ENCODE results near the gene OTUB2. TPM values are rescaled to one million over a fixed set of nuclear protein-coding genes. Genes with fewer than 3 reads are reported as not detected.
A peak's percentile ranks its signal among the peaks of the same experiment; 100 is the strongest.

OTUB2 gene
- total RNA-seq, 2 experiments from 2014 or later = 0.28 to 0.84 TPM

DNA sequence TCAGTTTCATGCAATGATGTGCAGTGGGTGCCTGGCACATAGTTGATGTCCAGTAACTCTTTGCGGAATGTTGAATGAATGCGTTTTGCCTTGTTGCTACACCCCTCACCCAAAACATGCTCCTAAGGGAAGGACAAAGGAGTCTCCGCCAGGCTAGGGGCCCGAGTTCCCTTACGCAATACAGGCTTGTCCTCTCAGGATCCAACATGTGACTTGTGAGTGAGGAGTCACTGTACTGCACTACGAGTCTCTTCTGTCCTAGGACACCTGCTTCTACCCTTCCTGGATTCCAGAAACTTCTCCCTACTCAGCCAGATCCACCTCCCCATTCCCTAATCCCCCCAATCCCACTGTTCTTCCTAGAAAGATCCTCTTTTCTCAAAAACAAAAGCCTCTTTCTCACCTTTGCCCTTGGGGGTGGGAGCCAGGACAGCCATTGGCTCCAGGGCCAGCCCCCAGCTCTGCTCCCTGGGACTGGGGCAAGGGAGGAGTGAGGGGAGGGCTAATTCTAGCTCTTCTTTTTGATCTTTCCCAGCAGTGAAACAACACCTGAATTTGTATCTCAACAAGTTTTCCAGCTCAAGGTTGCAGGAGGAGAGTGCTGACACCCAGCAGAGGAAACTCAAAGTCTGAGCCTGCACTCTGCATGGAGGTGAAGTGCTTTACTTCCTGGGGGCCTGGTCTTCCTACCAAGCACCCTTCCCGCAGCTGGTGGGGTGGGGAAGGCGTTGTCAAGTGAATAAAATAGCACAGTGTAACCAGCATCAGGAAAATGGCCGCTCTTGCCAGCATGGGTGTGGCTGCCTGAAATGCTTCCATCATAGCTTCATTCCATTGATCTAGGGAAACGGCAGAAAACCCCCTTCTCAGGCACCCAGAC lies 3.4 kb upstream of the OTUB2 start:
- ChIA-PET POLR2A (interaction anchor here (1.6 kb wide), 1 partner anchor 59 kb away, joined by 3 read pairs; no protein-coding TSS in a partner anchor), CTCF (ENCODE audit: unreplicated experiment) (no interaction called here)
- TF ChIP-seq, protein P1, sequence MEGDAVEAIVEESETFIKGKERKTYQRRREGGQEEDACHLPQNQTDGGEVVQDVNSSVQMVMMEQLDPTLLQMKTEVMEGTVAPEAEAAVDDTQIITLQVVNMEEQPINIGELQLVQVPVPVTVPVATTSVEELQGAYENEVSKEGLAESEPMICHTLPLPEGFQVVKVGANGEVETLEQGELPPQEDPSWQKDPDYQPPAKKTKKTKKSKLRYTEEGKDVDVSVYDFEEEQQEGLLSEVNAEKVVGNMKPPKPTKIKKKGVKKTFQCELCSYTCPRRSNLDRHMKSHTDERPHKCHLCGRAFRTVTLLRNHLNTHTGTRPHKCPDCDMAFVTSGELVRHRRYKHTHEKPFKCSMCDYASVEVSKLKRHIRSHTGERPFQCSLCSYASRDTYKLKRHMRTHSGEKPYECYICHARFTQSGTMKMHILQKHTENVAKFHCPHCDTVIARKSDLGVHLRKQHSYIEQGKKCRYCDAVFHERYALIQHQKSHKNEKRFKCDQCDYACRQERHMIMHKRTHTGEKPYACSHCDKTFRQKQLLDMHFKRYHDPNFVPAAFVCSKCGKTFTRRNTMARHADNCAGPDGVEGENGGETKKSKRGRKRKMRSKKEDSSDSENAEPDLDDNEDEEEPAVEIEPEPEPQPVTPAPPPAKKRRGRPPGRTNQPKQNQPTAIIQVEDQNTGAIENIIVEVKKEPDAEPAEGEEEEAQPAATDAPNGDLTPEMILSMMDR (conservative IDR thresholded peaks at IDR 0.05; ENCODE audit: low read length) = no peak
- TF ChIP-seq EZH2phosphoT487 (IDR thresholded peaks at IDR 0.05; ENCODE audit: borderline replicate concordance, low read depth, low read length) = no peak
- no peak overlapping the region for H3K4me2 ChIP-seq (ENCODE audit: low read length)
- DNase-seq (ENCODE audit: low spot score) = no peak
- H3K4me1 ChIP-seq (ENCODE audit: insufficient read depth, low read length, poor library complexity, severe bottlenecking) = peaks cover 10% of the 10 kb centered on the region
- intact Hi-C loops (cut with micrococcal nuclease; ENCODE audit: unreplicated experiment) = no loop called here
- no peaks in the 10 kb centered on the region for H3K36me3 ChIP-seq (ENCODE audit: insufficient read depth, low read length)
- peak overlapping the region; percentile 42; the same call in 1 of the 2 replicates for H2AFZ ChIP-seq (ENCODE audit: low read length)
- H3K9me2 ChIP-seq (ENCODE audit: insufficient read depth, low read length) = no peaks in the 10 kb centered on the region
- no peaks in the 10 kb centered on the region for H4K20me1 ChIP-seq (ENCODE audit: insufficient read depth, low read length)
- no peaks in the 10 kb centered on the region for H3K79me2 ChIP-seq (ENCODE audit: insufficient read depth, low read depth, low read length)
- H3K4me3 ChIP-seq (ENCODE audit: low read depth, low read length, poor library complexity, severe bottlenecking) = no peak overlapping the region
- H3K9me3 ChIP-seq (ENCODE audit: low read length) = no peaks in the 10 kb centered on the region
- no TSS peak for BruUV-seq (replicated peaks)
- H3K27ac ChIP-seq (ENCODE audit: low read depth, low read length, poor library complexity, severe bottlenecking) = no peak overlapping the region

DNA sequence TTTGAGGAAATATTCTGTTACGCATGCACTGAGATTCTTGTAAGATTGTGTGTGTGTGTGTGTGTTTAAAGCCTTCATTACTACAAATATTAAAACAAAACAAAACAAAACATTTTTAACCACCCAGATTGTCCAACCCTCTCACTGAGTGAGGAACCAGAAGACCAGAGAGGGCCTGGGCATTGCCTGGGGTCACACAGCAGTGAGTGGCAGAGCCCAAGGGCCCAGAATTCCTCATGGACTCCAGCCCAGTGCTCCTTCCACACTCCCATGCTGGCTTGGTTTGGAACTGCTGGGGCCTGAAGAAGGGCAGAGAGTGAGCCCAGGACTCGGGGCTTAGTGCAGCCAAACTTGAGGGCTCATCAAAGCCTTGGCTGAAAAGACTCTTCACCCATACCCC lies 1.6 kb upstream of the OTUB2 start:
- TF ChIP-seq, protein P1 (conservative IDR thresholded peaks at IDR 0.05; ENCODE audit: low read length) = no peak
- TF ChIP-seq EZH2phosphoT487 (IDR thresholded peaks at IDR 0.05; ENCODE audit: borderline replicate concordance, low read depth, low read length) = no peak
- intact Hi-C loops (cut with micrococcal nuclease; ENCODE audit: unreplicated experiment) = no loop called here
- ChIA-PET CTCF (ENCODE audit: unreplicated experiment) (no interaction called here), POLR2A (no interaction called here)
- Histone ChIP-seq H3K4me3 (ENCODE audit: low read depth, low read length, poor library complexity, severe bottlenecking) (no peak overlapping the region), H3K4me1 (ENCODE audit: insufficient read depth, low read length, poor library complexity, severe bottlenecking) (peaks cover 10% of the 10 kb centered on the region), H3K9me3 (ENCODE audit: low read length) (no peaks in the 10 kb centered on the region), H3K9me2 (ENCODE audit: insufficient read depth, low read length) (no peaks in the 10 kb centered on the region), H3K4me2 (ENCODE audit: low read length) (no peak overlapping the region), H3K79me2 (ENCODE audit: insufficient read depth, low read depth, low read length) (no peaks in the 10 kb centered on the region), H3K27ac (ENCODE audit: low read depth, low read length, poor library complexity, severe bottlenecking) (no peak overlapping the region), H4K20me1 (ENCODE audit: insufficient read depth, low read length) (no peaks in the 10 kb centered on the region), H2AFZ (ENCODE audit: low read length) (no peak overlapping the region), H3K36me3 (ENCODE audit: insufficient read depth, low read length) (no peaks in the 10 kb centered on the region)
- DNase-seq (ENCODE audit: low spot score) = no peak
- no TSS peak for BruUV-seq (replicated peaks)

DNA sequence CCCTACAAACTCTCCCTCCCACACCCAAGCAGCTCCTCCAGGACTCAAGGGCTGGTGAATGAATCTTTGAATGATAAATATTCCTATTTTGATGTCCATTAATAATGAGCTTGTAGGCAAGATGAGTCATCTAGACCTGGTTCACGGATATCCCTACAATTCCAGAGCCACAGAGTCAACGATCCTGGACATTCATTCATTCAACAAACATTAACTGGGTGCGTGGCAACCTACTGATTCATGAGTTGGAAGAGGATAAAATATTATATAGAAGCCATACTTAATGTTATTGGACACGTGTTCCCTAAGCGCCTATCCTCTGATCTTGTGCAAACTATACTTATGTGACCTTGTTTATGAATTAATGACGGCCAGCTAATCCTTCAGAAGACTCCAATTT lies 420 bp upstream of the OTUB2 start:
- intact Hi-C loops (cut with micrococcal nuclease; ENCODE audit: unreplicated experiment) = no loop called here
- H2AFZ ChIP-seq (ENCODE audit: low read length) = peak overlapping the region; percentile 86
- no peaks in the 10 kb centered on the region for H3K9me2 ChIP-seq (ENCODE audit: insufficient read depth, low read length)
- H4K20me1 ChIP-seq (ENCODE audit: insufficient read depth, low read length) = no peaks in the 10 kb centered on the region
- no peak overlapping the region for H3K27ac ChIP-seq (ENCODE audit: low read depth, low read length, poor library complexity, severe bottlenecking)
- DNase-seq (ENCODE audit: low spot score) = no peak
- peaks cover 10% of the 10 kb centered on the region for H3K4me1 ChIP-seq (ENCODE audit: insufficient read depth, low read length, poor library complexity, severe bottlenecking)
- ChIA-PET CTCF (ENCODE audit: unreplicated experiment) (interaction anchor here (1.1 kb wide), 1 partner anchor 10 kb away, joined by 3 read pairs; no protein-coding TSS in a partner anchor), POLR2A (interaction anchor here (0.6 to 1.1 kb wide), 4 partner anchors 117 to 833 kb away, joined by 3 to 5 read pairs (median 4); partner anchors contain the start of gene PPP4R4)
- TF ChIP-seq EZH2phosphoT487 (IDR thresholded peaks at IDR 0.05; ENCODE audit: borderline replicate concordance, low read depth, low read length) = no peak
- H3K9me3 ChIP-seq (ENCODE audit: low read length) = no peaks in the 10 kb centered on the region
- BruUV-seq (replicated peaks) = no TSS peak
- H3K4me2 ChIP-seq (ENCODE audit: low read length) = no peak overlapping the region
- H3K4me3 ChIP-seq (ENCODE audit: low read depth, low read length, poor library complexity, severe bottlenecking) = no peak overlapping the region
- no peaks in the 10 kb centered on the region for H3K36me3 ChIP-seq (ENCODE audit: insufficient read depth, low read length)
- H3K79me2 ChIP-seq (ENCODE audit: insufficient read depth, low read depth, low read length) = no peaks in the 10 kb centered on the region
